ENCODE data around the gene IKZF2.

IKZF2 gene

GRCh38 chr2:213104092-213104902, 47.1 kb downstream of the IKZF2 start:
- no peak for DNase-seq
- Mint-ChIP-seq H3K4me3 (no peak overlapping the region), H3K27me3 (ENCODE audit: low read depth, poor library complexity) (peaks cover 5% of the 10 kb centered on the region), H3K9me3 (no peaks in the 10 kb centered on the region), H3K36me3 (ENCODE audit: low read depth) (no peaks in the 10 kb centered on the region), H3K27ac (no peak overlapping the region), H3K4me1 (no peaks in the 10 kb centered on the region)
- no peak for TF ChIP-seq CTCF (IDR thresholded peaks at IDR 0.05)

DNA sequence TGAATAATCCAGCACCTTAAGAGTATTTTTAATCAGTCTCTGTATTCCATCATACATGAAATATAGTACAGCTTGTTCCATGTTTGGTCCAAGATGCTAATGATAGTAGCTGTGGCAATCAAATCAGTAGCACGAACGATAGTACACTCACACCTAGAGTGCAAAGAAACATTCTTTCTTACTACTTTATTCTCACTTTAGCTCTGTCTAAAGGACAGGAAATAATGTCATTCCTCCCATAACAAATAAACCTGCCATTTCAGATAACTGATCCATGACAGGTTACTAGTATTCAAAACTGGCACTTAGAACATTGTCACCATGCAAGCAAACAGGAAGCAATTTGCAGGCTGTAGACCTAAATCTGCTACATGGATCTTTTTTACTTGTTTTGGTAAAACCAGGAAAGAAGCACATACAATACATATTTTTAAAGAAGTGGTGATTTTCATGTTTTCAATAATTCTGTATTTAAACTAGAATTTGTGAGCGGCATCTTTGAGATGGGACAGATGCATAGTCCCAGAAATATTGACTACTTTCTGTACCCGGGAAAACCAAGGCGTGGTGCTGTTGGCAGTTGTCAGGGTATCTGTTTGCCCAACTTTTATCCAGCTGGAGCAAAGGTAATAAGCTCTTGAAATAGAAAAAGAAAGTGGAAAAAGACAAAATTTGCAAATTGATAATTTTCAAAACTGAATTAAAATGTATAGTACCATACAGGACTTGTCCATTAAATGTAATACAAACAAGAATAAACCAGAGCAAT, 49.5 kb downstream of the IKZF2 start:
- no peak overlapping the region for H3K27ac Mint-ChIP-seq
- no peak overlapping the region for H3K4me3 Mint-ChIP-seq
- H3K9me3 Mint-ChIP-seq, result no peaks in the 10 kb centered on the region
- no peaks in the 10 kb centered on the region for H3K27me3 Mint-ChIP-seq (ENCODE audit: low read depth, poor library complexity)
- no peaks in the 10 kb centered on the region for H3K36me3 Mint-ChIP-seq (ENCODE audit: low read depth)
- H3K4me1 Mint-ChIP-seq, result no peaks in the 10 kb centered on the region
- DNase-seq, result no peak
- TF ChIP-seq CTCF (IDR thresholded peaks at IDR 0.05), result no peak

- Mint-ChIP-seq H3K4me1 (no peaks in the 10 kb centered on the region), H3K36me3 (ENCODE audit: low read depth) (no peaks in the 10 kb centered on the region), H3K27ac (no peak overlapping the region), H3K27me3 (ENCODE audit: low read depth, poor library complexity) (no peaks in the 10 kb centered on the region), H3K9me3 (no peaks in the 10 kb centered on the region), H3K4me3 (no peak overlapping the region)
- TF ChIP-seq CTCF (IDR thresholded peaks at IDR 0.05), result no peak
- DNase-seq, result no peak
Observed at GRCh38 chr2:213101109-213101508, 50.3 kb downstream of the IKZF2 start.

- H3K36me3 Mint-ChIP-seq (ENCODE audit: low read depth), result no peaks in the 10 kb centered on the region
- no peaks in the 10 kb centered on the region for H3K9me3 Mint-ChIP-seq
- no peaks in the 10 kb centered on the region for H3K27me3 Mint-ChIP-seq (ENCODE audit: low read depth, poor library complexity)
- no peak for TF ChIP-seq CTCF (IDR thresholded peaks at IDR 0.05)
- DNase-seq, result no peak
- no peak overlapping the region for H3K27ac Mint-ChIP-seq
- H3K4me1 Mint-ChIP-seq, result no peaks in the 10 kb centered on the region
- H3K4me3 Mint-ChIP-seq, result no peak overlapping the region
Observed at GRCh38 chr2:213098612-213099011, 52.8 kb downstream of the IKZF2 start.

DNA sequence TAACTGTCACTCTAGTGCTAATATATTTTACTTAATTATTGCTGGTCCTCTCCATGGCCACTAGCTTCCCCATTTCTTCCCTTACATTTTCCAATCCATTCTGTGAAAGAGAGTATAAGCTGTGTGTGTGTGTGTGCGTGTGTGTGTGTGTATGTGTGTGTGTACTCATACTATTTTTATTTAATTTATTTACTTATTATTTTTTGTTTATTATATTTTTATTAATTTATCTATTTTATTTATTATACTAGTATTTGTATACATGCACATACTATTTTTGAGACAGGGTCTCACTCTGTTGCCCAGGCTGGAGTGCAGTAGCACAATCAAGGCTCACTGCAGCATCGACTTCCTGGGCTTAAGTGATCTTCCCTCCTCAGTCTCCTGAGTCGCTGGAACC, 59.6 kb downstream of the IKZF2 start:
- Mint-ChIP-seq H3K27ac (no peak overlapping the region), H3K4me3 (no peak overlapping the region), H3K9me3 (no peaks in the 10 kb centered on the region), H3K36me3 (ENCODE audit: low read depth) (no peaks in the 10 kb centered on the region), H3K27me3 (ENCODE audit: low read depth, poor library complexity) (no peaks in the 10 kb centered on the region), H3K4me1 (no peaks in the 10 kb centered on the region)
- no peak for TF ChIP-seq CTCF (IDR thresholded peaks at IDR 0.05)
- no peak for DNase-seq
